ENCODE results near the gene SIAH1.

GRCh38 chr16:48383009-48383876 is 2.0 kb downstream of the SIAH1 start:
- no peak for TF ChIP-seq PHF8 (IDR thresholded peaks at IDR 0.05; ENCODE audit: borderline replicate concordance, low read length)
- no peak for TF ChIP-seq BMI1 (IDR thresholded peaks at IDR 0.05; ENCODE audit: low read length)
- TF ChIP-seq, protein P1, sequence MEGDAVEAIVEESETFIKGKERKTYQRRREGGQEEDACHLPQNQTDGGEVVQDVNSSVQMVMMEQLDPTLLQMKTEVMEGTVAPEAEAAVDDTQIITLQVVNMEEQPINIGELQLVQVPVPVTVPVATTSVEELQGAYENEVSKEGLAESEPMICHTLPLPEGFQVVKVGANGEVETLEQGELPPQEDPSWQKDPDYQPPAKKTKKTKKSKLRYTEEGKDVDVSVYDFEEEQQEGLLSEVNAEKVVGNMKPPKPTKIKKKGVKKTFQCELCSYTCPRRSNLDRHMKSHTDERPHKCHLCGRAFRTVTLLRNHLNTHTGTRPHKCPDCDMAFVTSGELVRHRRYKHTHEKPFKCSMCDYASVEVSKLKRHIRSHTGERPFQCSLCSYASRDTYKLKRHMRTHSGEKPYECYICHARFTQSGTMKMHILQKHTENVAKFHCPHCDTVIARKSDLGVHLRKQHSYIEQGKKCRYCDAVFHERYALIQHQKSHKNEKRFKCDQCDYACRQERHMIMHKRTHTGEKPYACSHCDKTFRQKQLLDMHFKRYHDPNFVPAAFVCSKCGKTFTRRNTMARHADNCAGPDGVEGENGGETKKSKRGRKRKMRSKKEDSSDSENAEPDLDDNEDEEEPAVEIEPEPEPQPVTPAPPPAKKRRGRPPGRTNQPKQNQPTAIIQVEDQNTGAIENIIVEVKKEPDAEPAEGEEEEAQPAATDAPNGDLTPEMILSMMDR (IDR thresholded peaks at IDR 0.05 in 2 of 3, conservative IDR thresholded peaks at IDR 0.05 in 1 of 3; ENCODE audit: insufficient read depth in 2 of 3, low read depth in 1 of 3, low read length in 3 of 3), result no peak
- no peak for TF ChIP-seq ZNF696 (CRISPR knock-in tag; conservative IDR thresholded peaks at IDR 0.05)
- TF ChIP-seq NR2C2 (CRISPR knock-in tag; IDR thresholded peaks at IDR 0.05), result no peak
- TF ChIP-seq NR2C2 (tag; IDR thresholded peaks at IDR 0.05), result no peak
- no peak for TF ChIP-seq TEAD4 (IDR thresholded peaks at IDR 0.05; ENCODE audit: low read length)
- no peak for TF ChIP-seq TEAD4 (CRISPR knock-in tag; IDR thresholded peaks at IDR 0.05; ENCODE audit: borderline replicate concordance)

Measured in K562 (cell line).